HG03571 (cell line): Measurements from ENCODE around the gene FSTL4.

Experiments used
- ATAC-seq: cut with Tn5 transposase; IDR thresholded peaks from one replicate; pipeline ENCODE4 v1.9.1; 2021; ENCODE audit not compliant: unreplicated experiment

Gene FSTL4

DNA sequence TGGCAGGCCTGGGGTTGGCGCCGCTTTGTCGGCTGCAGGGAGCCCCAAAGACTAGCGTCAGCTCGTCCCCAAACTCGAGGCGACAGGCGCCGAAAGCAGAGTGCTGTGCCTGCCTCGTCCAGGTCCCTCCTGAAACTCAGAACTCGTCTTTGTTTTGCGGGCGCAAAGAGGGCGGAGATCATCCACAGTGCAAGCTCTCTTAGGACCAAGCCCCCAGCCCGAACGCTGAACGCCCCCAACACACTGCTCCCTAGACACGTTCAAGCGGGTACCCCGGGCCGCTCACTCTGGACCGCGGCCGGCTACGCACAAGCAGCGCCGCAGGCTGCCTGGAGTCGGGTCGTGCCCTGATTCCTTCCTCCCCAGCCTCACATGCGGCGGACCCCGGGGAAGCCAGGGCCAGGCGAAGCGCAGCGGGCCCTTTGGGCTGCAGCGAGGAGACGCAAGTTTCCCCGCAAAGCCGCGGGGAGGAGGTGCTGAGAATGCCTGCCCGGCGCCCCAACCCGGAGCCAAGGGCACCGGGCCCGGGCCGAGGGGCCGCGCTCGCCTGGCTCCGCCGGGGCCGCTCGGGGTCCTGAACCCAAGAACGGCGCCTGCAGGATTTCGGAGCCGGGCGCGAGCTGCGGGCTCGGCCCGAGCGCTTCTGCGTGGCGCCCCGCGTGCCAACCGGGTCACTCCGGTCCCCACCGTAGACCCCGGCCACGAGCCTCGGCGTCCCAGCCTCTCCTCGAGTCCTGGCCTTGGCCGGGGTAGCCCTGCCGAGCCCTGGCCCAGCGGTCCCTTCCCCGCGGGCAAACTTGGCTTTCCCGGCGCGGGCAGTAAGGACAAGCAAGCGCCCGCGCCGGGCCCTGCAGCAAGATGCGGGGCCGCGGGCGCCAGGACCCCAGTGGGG is 738 bp downstream of the FSTL4 start:
- no peak for ATAC-seq

- no peak for ATAC-seq
Observed at GRCh38 chr5:133610489-133611356, 1.6 kb downstream of the FSTL4 start.

DNA sequence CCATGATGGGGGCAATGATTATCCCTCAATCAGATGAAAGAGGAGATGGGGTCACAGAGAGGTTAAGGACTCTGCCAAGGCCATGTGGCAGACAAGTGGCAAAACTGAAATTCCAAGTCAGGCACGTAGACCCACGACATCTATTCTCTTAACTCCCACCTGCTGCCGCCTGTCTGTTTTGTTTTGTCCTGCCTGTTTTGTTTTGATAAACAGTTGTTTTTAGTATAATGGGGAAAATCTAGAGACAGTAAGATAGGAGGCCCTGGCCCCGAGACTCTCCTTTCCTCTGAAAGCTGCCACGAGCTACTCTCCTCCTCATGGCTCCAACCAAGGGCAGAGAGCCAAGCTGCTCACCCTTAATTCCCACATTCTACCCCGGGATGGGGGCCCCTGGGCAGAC is 4.9 kb downstream of the FSTL4 start:
- ATAC-seq = no peak

- ATAC-seq = no peak
Observed at GRCh38 chr5:133606835-133607234, 5.5 kb downstream of the FSTL4 start.

DNA sequence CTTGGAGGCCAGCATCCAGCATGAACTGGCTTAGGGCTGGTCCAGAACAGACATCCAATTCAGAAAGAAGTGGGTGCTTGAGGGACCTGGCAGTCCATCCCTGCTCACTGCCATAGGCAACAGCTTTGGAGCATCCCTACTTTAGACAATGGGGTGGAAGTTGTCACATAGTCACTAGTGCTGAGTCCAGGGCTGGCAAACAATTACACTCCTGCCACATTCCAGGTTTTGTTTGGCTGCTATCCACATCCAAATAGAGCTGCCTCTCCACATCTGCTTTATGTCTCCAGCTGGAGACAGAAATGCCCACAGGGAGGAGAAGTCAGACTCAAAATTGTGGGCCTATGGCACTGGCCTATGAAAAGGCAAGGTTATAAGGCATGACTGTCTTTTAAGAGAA is 7.0 kb downstream of the FSTL4 start:
- ATAC-seq = no peak

DNA sequence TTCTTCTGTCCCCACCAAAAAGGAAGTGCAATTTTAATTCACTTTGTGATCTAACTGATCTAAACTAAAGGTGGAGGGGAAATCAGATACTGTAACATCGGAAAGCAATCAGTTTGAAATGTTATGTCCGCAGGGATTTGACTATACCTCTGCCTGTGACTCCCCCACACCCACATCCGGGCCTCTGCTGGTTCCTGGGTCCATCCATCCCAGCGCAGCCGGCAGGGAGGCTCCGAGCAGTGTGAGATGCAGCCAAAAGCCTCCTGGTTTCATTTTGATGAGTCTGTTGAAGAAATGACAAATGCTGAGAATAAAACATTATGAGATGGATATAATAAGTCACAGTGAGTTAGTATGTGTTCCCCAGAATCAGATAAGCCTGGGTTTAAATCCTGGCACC is 8.6 kb downstream of the FSTL4 start:
- no peak for ATAC-seq

GRCh38 chr5:133602835-133603380 is 9.4 kb downstream of the FSTL4 start:
- no peak for ATAC-seq

DNA sequence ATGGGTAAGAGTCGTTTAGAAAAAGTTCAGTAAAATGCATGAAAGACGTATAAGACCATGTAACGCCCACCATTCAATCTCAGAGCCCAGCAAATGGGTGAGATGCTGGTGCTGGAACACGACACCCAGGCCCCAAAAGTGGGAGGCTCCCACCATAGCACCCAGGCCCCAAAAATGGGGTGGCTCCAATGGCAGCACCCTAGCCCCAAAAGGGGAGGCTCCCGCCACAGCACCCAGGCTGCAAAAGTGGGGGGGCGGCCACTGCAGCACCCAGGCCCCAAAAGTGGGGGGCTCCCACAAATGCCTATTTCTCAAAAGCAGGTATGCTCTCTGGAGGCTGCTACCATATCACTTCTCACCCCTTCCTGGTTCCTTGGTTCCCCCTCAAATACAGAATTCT is 12.7 kb downstream of the FSTL4 start:
- no peak for ATAC-seq

DNA sequence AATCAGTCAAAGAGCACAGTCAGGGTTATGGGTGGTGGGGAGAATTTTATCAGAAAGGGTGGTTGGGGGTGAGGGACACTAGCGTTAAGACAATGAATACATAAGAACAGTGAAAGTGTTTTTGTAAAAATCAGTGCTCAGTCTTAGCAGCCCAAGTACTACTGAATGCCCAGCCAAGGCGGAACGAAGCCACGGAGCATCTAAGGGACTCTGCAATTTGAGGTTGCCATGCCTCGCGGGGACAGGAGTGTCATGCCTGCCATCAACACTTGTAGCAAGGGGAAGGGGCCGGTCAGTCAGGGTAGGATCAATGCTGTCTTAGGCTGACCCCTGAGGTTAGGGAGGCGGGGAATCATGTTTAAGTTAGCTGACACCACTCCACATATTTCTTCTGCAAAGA is 13.3 kb downstream of the FSTL4 start:
- ATAC-seq = no peak

GRCh38 chr5:133596049-133596448 is 16.3 kb downstream of the FSTL4 start:
- no peak for ATAC-seq

GRCh38 chr5:133595465-133595864 is 16.9 kb downstream of the FSTL4 start:
- ATAC-seq = no peak

GRCh38 chr5:133589286-133589685 is 23.1 kb downstream of the FSTL4 start:
- no peak for ATAC-seq

GRCh38 chr5:133582971-133583370 is 29.4 kb downstream of the FSTL4 start:
- ATAC-seq = no peak

- no peak for ATAC-seq
Observed at GRCh38 chr5:133581918-133582317, 30.4 kb downstream of the FSTL4 start.

- ATAC-seq = no peak
Observed at GRCh38 chr5:133581348-133581747, 31.0 kb downstream of the FSTL4 start.

GRCh38 chr5:133580618-133581017 is 31.7 kb downstream of the FSTL4 start:
- no peak for ATAC-seq

DNA sequence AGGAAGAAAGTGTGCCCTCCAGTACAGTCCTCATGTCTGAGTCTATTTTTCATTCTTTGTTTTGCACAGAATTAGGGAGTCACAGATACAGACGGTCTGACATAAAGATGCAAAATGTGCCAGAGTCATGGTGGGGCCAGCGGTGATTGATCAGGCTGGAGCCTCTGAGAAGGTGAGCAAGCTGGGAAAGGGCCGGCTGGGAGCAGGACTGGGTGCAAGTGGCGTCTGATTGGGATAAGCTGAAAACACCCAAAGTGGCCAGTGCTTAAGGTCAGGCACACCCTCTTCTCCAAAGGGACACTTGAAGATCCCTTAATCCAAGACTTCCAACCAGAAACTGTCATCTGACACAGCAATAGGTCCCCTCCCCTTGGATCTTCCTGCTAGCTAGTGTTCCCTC is 32.6 kb downstream of the FSTL4 start:
- no peak for ATAC-seq

DNA sequence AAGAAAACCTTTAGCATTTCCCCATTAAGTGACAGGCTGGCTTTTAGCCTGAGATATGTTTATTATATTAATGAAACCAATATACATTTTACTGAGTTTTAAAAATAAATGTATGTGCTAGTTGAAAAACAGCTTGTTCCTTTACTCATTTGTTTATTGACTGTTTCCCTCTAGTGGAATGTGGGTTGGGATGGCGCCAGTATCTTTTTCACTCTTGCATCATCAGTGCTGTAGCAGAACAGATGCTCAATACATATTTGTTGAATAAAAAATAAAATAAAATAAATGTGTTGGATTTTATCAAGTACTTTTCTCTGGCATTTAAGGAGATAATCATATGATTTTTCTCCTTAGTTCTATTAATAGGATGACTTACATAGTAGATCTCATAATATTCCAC is 43.0 kb downstream of the FSTL4 start:
- ATAC-seq = no peak

DNA sequence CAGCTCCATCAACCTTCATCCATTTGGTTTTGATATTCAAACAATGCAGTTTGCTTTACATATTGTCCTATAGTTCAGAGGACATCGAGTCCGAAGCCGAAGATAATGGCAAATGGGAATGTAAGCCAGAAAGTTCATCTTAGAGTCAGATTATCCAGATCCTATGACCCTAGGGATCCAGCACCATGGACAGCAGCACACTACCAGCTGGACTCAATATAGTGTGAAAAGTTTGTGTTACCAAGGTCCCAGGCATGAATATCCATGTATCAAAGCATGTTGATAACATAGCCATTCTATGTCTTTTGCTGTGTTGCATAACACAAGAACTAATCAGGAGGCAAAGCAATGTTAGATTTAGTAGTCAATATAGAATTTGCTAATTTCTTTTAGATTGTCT is 46.3 kb downstream of the FSTL4 start:
- no peak for ATAC-seq

DNA sequence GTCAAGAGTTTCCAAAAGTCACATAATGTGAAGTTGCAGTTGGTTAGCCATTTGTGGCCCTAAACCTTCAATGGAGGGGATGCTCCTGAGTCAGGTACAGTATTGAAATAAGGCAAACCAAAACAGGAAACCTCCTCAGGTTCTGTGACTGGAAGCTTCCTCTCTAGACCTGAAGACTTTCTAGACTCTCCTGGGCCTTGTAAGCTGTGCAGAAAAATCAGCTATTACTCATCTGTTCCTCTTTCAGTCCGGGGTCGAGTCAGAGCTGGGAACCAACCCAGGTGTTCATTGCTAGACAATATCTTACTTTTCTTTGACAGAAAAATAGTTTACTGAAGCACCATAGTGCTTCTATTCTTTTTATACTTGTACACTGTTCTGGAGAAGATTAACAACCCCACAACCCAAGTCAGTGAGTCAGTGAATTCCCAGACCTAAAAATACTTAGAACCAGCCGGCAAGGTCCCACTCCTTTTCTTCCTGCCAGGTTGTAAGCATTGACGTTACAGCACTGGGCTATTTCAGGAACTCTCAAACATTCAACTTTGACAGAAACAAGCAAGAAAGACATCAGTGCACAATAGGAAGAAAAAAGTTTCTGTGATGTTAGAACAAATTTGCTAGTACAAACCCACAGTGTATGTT is 47.3 kb downstream of the FSTL4 start:
- ATAC-seq = no peak

GRCh38 chr5:133562554-133562953 is 49.8 kb downstream of the FSTL4 start:
- no peak for ATAC-seq
